ENCODE results near the gene MEAF6. TPM values are rescaled to one million over a fixed set of nuclear protein-coding genes. Genes with fewer than 3 reads are reported as not detected.

MEAF6 gene
- total and polyA plus RNA-seq, 2 of the 8 experiments (the other 6 are each of a cell fraction or from before 2014, with no cell fraction given), result 23.0 to 38.8 TPM

- Histone ChIP-seq H2BK5ac (ENCODE audit: low read depth, low read length) (no peak overlapping the region), H2AFZ (ENCODE audit: low read length) (no peak overlapping the region), H3K14ac (ENCODE audit: insufficient read length) (no peak overlapping the region), H4K91ac (replicated peaks; ENCODE audit: insufficient read length, low read length) (no peak overlapping the region), H3K9me3 (ENCODE audit: insufficient read depth in 2 of 2, low read depth in 1 of 2, low read length in 1 of 2) (0 out of 4 replicates have a peak, but pooled peaks cover 0 to 2% of the 10 kb centered on the region in 2 experiments), H3K56ac (replicated peaks; ENCODE audit: insufficient read length, low read depth, low read length) (no peak overlapping the region), H3K79me2 (ENCODE audit: control insufficient read depth in 1 of 2, insufficient read depth in 2 of 2, low read length in 2 of 2) (peaks cover 0 to 5% of the 10 kb centered on the region in 2 experiments; a peak in 2 of 4 replicates), H3K23ac (ENCODE audit: insufficient read length) (no peak overlapping the region), H3K27me3 (replicated peaks in 1 of 4; ENCODE audit: control insufficient read depth in 3 of 4, extremely low read depth in 1 of 4, insufficient read depth in 3 of 4, low read length in 3 of 4) (no peaks in the 10 kb centered on the region), H2BK20ac (ENCODE audit: low read length) (no peak overlapping the region), H4K20me1 (replicated peaks in 1 of 2; ENCODE audit: control insufficient read depth in 1 of 2, insufficient read depth in 2 of 2, low read length in 2 of 2) (peaks cover 0 to 3% of the 10 kb centered on the region in 2 experiments), H2BK15ac (ENCODE audit: low read length) (no peak overlapping the region), H3K79me1 (ENCODE audit: low read depth, low read length) (no peaks in the 10 kb centered on the region; the same call in 1 of the 2 replicates), H4K5ac (ENCODE audit: insufficient read length, low read depth, low read length) (no peak overlapping the region), H3K23me2 (ENCODE audit: low read depth, low read length) (peaks cover 3% of the 10 kb centered on the region; the same call in 1 of the 2 replicates), H3K4me1 (replicated peaks in 1 of 4; ENCODE audit: control insufficient read depth in 3 of 4, insufficient read depth in 4 of 4, low read length in 3 of 4) (peaks cover 0 to 8% (median 4%) of the 10 kb centered on the region in 4 experiments; a peak in 6 of 7 replicates), H3K36me3 (ENCODE audit: control insufficient read depth in 2 of 4, insufficient read depth in 4 of 4, low read length in 3 of 4) (0 out of 8 replicates have a peak, but pooled peaks cover 0 to 6% (median 0%) of the 10 kb centered on the region in 4 experiments), H3K18ac (ENCODE audit: extremely low read depth, low read length) (no peak overlapping the region), H4K8ac (ENCODE audit: extremely low read depth, insufficient read depth, low read length) (no peak overlapping the region), H3K4ac (replicated peaks; ENCODE audit: insufficient read length, low read depth, low read length) (no peak overlapping the region), H2AK5ac (ENCODE audit: low read depth, low read length) (no peak overlapping the region), H3K27ac (ENCODE audit: low read depth, low read length) (no peak overlapping the region), H2BK120ac (replicated peaks; ENCODE audit: low read depth, low read length) (no peak overlapping the region), H3K4me3 (ENCODE audit: extremely low read depth in 1 of 4, insufficient read depth in 2 of 4, low read depth in 3 of 4, low read length in 4 of 4) (no peak overlapping the region), H2BK12ac (ENCODE audit: low read depth, low read length) (no peak overlapping the region), H3K9ac (replicated peaks in 1 of 4; ENCODE audit: extremely low read depth in 1 of 4, low read depth in 3 of 4, low read length in 3 of 4) (no peak overlapping the region), H3K4me2 (ENCODE audit: insufficient read depth in 1 of 2, low read depth in 2 of 2, low read length in 2 of 2) (no peak overlapping the region)
- POLR2A ChIA-PET (ENCODE audit: partially characterized antibody), result interaction anchor here (0.7 kb wide), 1 partner anchor 69 kb away, joined by 3 read pairs; no protein-coding TSS in a partner anchor
- no peak for FAIRE-seq
- no peak for DNase-seq (ENCODE audit: low read depth in 1 of 2, low spot score in 2 of 2)
- 90% methylated on average over 1 of the region's 1 CpG; no CpG with 5 or more reads in 1 of the 2 experiments for WGBS, 2 experiments (ENCODE audit: extremely low coverage in 1 of 2, insufficient coverage in 1 of 2, insufficient read length in 1 of 2, insufficient replicate concordance in 2 of 2, low coverage in 1 of 2, low lambda C conversion rate in 2 of 2, missing lambda C conversion rate in 1 of 2)
- CTCF ChIA-PET (ENCODE audit: partially characterized antibody), result no interaction called here
- TF ChIP-seq EP300 (IDR thresholded peaks at IDR 0.05; ENCODE audit: borderline replicate concordance in 1 of 2, low read depth in 2 of 2, low read length in 2 of 2) (no peak), ATF3 (IDR thresholded peaks at IDR 0.05; ENCODE audit: insufficient read depth, low read depth, low read length) (no peak)
These were observed 43.8 kb upstream of the MEAF6 start for GRCh38 chr1:37558411-37558810.
